NCI-H526 (cell line): ENCODE measurements around the gene DPP10.
"Not testable (repeated sequence)": the region's sequence is repeated elsewhere in the genome, so short reads cannot be mapped to it uniquely, and the experiment has no call there.

Experiments used
- DNase-seq, 2 experiments: peaks; one replicate each; lab custom pipeline; 2025; lab: John Stamatoyannopoulos, UW

DPP10 gene

GRCh38 chr2:114442510-114442909, at the start of gene DPP10:
DPP10 (plus strand) TSS chr2:114442641.
- DNase-seq, result no peak

- no peak for DNase-seq
These were observed 41.6 kb upstream of the DPP10 start for GRCh38 chr2:114400890-114401289.

- DNase-seq, result no peak
These were observed 37.0 kb upstream of the DPP10 start for GRCh38 chr2:114405247-114406116.

GRCh38 chr2:114406347-114406746, 36.1 kb upstream of the DPP10 start:
- DNase-seq, result no peak

- DNase-seq, result not testable (repeated sequence)
These were observed 35.1 kb upstream of the DPP10 start for GRCh38 chr2:114407353-114407752.

- DNase-seq, result no peak
These were observed 20.7 kb upstream of the DPP10 start for GRCh38 chr2:114421781-114422180.

GRCh38 chr2:114424699-114425098, 17.7 kb upstream of the DPP10 start:
- DNase-seq, result no peak

- DNase-seq, result no peak
These were observed 15.7 kb upstream of the DPP10 start for GRCh38 chr2:114426756-114427155.

- DNase-seq, result no peak
These were observed 6.1 kb upstream of the DPP10 start for GRCh38 chr2:114436329-114436728.

- no peak for DNase-seq
These were observed 4.1 kb downstream of the DPP10 start for GRCh38 chr2:114446571-114446970.

GRCh38 chr2:114450639-114451038, 8.2 kb downstream of the DPP10 start:
- no peak for DNase-seq

GRCh38 chr2:114456566-114456965, 14.1 kb downstream of the DPP10 start:
- no peak for DNase-seq

GRCh38 chr2:114457956-114458355, 15.5 kb downstream of the DPP10 start:
- no peak for DNase-seq

- DNase-seq, result no peak
These were observed 18.7 kb downstream of the DPP10 start for GRCh38 chr2:114461116-114461515.

GRCh38 chr2:114464961-114465706, 22.7 kb downstream of the DPP10 start:
- no peak for DNase-seq

GRCh38 chr2:114468343-114468742, 25.9 kb downstream of the DPP10 start:
- DNase-seq, result no peak

- no peak for DNase-seq
These were observed 29.8 kb downstream of the DPP10 start for GRCh38 chr2:114472246-114472645.

GRCh38 chr2:114472726-114473125, 30.3 kb downstream of the DPP10 start:
- no peak for DNase-seq

- DNase-seq, result no peak
These were observed 46.5 kb downstream of the DPP10 start for GRCh38 chr2:114488841-114489530.

- no peak for DNase-seq
These were observed 52.6 kb downstream of the DPP10 start for GRCh38 chr2:114495046-114495445.

- no peak for DNase-seq
These were observed 54.5 kb downstream of the DPP10 start for GRCh38 chr2:114496959-114497358.

- no peak for DNase-seq
These were observed 56.7 kb downstream of the DPP10 start for GRCh38 chr2:114499101-114499500.

GRCh38 chr2:114507744-114508143, 65.3 kb downstream of the DPP10 start:
- no peak for DNase-seq
